HFFc6 (cell line): Measurements from ENCODE around the gene MTCL1. TPM values are rescaled to one million over a fixed set of nuclear protein-coding genes. Genes with fewer than 3 reads are reported as not detected.

Source experiments
- DNase-seq: peaks from one replicate; pipeline ENCODE4 v3.0.0-alpha.2; 2018
- H3K27ac Mint-ChIP-seq: 2 replicates; pipeline ENCODE4 v1.8.0; 2020; ENCODE audit warnings: mild to moderate bottlenecking, mixed read lengths
- H3K27me3 Mint-ChIP-seq: 2 replicates; pipeline ENCODE4 v1.8.0; 2021; ENCODE audit warnings: mild to moderate bottlenecking, moderate library complexity, mixed read lengths; ENCODE audit not compliant: insufficient read depth
- H3K36me3 Mint-ChIP-seq: 2 replicates; pipeline ENCODE4 v1.8.0; 2021; ENCODE audit warnings: low read depth, mixed read lengths
- H3K4me1 Mint-ChIP-seq: 2 replicates; pipeline ENCODE4 v1.8.0; 2020; ENCODE audit warnings: low read depth, mixed read lengths
- H3K4me3 Mint-ChIP-seq: 2 replicates; pipeline ENCODE4 v1.8.0; 2020; ENCODE audit warnings: mild to moderate bottlenecking, moderate library complexity, mixed read lengths
- H3K9me3 Mint-ChIP-seq: 2 replicates; pipeline ENCODE4 v1.8.0; 2020; ENCODE audit warnings: mild to moderate bottlenecking, mixed read lengths
- total RNA-seq, 6 experiments: library from RNA; stranded (reverse); fragmentation: NEBNext Ultra II Directional; extraction: Animal tissue kit (Norgen Biotek cat#: 25700); gene quantifications; 2 replicates in 1 of 6; 3 replicates in 5 of 6; pipeline ENCODE4 v1.2.3, GENCODE V29; 2021
- TF ChIP-seq, protein P1 (sequence below): fragments of 200-600 bp; sonication (generic); IDR thresholded peaks from 2 replicates; pipeline ENCODE4 v1.5.0; 2021; ENCODE audit warnings: antibody characterized with exemption, mild to moderate bottlenecking

The MTCL1 gene
- total RNA-seq, 6 experiments from 2014 or later, result 47.2 to 59.7 (median 55.3) TPM

DNA sequence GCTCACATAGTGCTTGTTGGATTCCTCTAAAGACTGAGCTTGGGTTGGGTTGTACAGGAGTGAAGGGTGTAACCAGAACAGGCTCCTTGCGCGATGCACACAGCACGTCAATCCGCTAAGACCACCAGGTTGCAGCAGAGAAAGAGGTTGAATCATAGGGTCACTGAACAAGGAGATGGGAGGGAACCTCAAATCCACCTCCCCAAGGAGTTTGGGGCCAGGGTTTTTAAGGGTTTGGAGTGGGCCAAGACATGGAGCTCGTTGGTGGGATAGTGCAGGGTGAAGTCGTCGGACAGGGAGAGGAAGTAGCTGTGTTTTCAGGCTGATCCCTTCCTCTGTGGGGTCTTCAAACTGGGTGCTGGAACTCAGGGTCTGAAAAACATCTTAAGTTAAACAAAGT lies 20.8 kb upstream of the MTCL1 start:
- Mint-ChIP-seq H3K4me3 (no peak overlapping the region), H3K27ac (no peak overlapping the region), H3K36me3 (no peaks in the 10 kb centered on the region), H3K4me1 (peaks cover 14% of the 10 kb centered on the region), H3K27me3 (peaks cover 1% of the 10 kb centered on the region), H3K9me3 (no peaks in the 10 kb centered on the region)
- DNase-seq, result no peak
- TF ChIP-seq, protein P1, sequence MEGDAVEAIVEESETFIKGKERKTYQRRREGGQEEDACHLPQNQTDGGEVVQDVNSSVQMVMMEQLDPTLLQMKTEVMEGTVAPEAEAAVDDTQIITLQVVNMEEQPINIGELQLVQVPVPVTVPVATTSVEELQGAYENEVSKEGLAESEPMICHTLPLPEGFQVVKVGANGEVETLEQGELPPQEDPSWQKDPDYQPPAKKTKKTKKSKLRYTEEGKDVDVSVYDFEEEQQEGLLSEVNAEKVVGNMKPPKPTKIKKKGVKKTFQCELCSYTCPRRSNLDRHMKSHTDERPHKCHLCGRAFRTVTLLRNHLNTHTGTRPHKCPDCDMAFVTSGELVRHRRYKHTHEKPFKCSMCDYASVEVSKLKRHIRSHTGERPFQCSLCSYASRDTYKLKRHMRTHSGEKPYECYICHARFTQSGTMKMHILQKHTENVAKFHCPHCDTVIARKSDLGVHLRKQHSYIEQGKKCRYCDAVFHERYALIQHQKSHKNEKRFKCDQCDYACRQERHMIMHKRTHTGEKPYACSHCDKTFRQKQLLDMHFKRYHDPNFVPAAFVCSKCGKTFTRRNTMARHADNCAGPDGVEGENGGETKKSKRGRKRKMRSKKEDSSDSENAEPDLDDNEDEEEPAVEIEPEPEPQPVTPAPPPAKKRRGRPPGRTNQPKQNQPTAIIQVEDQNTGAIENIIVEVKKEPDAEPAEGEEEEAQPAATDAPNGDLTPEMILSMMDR, result no peak

DNA sequence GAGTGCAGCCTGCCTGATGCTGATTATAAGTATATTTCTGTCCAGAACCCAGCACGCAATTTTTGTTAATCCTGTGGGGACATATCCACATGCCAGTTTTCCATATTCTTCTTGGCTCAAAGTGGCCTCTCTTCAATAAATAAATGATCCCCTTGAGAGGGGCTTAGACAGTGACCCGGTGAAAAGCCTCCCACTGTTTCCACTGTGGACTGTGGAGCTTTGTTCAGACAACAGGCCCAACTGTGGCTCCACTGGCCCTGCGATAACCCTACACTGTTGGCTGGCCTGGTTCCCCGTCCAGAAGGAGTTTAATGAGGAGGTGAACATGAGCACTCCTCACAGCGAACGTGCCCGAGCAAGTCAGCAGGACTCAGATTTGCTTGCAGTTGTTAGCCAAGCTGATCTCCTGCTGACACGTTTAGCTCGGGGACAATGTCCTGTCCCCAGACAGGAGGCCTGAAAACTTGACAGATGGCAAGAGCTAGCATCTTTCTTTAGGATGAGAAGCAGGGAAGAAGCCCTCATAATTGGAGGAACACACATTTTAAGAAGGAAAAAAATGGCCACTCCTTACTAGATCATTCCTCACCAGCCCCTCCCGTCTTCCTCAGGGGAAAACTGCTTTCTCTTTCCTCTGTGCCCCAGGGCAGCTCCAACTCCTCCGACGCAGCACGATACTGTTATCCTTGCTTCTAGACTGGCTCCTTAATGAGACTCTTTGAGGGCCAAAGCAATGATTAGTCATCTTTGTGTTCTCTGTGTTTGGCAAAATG lies 20.0 kb upstream of the MTCL1 start:
- no peak overlapping the region for H3K4me3 Mint-ChIP-seq
- H3K4me1 Mint-ChIP-seq, result peaks cover 14% of the 10 kb centered on the region
- H3K36me3 Mint-ChIP-seq, result no peaks in the 10 kb centered on the region
- H3K27me3 Mint-ChIP-seq, result peaks cover 1% of the 10 kb centered on the region
- peak overlapping the region; percentile 44; the same call in 1 of the 2 replicates for H3K27ac Mint-ChIP-seq
- DNase-seq, result no peak
- TF ChIP-seq, protein P1, result no peak
- no peaks in the 10 kb centered on the region for H3K9me3 Mint-ChIP-seq

DNA sequence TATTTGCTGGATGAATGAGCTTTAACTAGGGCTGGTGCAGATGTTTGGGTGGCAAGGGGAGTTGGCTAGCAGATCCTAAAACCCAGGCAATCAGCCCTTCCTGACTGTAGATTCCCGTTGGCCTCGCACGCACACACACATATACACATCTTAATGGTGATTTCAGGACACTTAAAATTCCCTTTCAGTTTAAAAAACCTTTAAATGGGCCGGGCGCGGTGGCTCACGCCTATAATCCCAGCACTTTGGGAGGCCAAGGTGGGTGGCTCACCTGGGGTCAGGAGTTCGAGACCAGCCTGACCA lies 19.5 kb upstream of the MTCL1 start:
- Mint-ChIP-seq H3K27me3 (peaks cover 1% of the 10 kb centered on the region), H3K27ac (no peak overlapping the region), H3K4me1 (peaks cover 14% of the 10 kb centered on the region), H3K9me3 (no peaks in the 10 kb centered on the region), H3K36me3 (no peaks in the 10 kb centered on the region), H3K4me3 (no peak overlapping the region)
- TF ChIP-seq, protein P1, result no peak
- no peak for DNase-seq

DNA sequence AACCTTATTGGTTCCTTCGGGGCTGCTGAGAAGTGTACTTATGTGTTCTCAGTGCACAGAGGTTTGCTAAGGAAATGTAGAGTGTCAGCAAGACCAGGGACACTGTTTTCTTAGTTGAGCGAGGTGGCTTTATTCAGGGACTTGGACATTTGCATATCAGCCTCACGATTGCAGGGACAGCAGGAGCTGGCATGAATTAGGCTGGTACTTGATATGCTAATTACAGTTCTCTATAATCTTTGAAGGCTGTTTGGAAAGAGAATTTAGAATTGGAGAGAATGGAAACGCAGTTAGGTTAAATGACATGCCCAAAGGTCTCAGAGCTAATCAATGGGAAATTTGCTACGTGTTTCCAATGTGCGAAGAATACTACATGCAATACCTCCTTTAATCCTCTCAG lies 18.7 kb upstream of the MTCL1 start:
- DNase-seq, result no peak
- H3K27ac Mint-ChIP-seq, result no peak overlapping the region
- no peak overlapping the region for H3K4me3 Mint-ChIP-seq
- peaks cover 6% of the 10 kb centered on the region for H3K27me3 Mint-ChIP-seq
- no peaks in the 10 kb centered on the region for H3K9me3 Mint-ChIP-seq
- H3K36me3 Mint-ChIP-seq, result no peaks in the 10 kb centered on the region
- peaks cover 9% of the 10 kb centered on the region for H3K4me1 Mint-ChIP-seq
- TF ChIP-seq, protein P1, result no peak

DNA sequence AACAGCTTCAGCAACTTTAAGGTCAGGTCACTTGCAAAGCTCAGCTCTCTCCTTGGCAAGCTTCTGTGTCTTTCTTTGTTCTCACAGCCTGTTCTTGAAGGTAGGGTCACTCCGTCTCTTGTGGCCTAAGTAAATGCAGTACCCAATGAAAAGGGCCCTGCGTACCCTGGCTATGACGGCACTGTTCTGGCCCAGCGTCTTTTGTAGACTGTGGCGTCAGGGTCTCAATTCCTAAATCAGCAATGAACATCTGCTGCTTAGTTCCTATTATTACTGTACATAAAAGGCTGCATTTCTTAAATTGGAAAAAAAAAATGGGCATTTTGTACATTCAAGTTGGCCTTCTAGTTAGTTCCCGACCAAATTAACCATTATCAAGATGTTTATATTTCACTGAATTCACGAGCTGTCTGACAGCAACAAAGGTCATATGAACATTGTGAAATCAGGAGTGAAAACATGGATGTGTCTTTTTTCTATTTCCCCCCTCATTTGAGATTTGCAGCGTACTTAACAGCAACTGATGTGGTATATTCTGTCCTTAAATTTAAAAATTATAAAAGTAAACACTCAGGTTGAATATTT lies 17.0 kb upstream of the MTCL1 start:
- Mint-ChIP-seq H3K4me3 (no peak overlapping the region), H3K36me3 (no peaks in the 10 kb centered on the region), H3K27me3 (peaks cover 4% of the 10 kb centered on the region; the same call in 1 of the 2 replicates), H3K27ac (no peak overlapping the region), H3K4me1 (peaks cover 9% of the 10 kb centered on the region), H3K9me3 (no peaks in the 10 kb centered on the region)
- TF ChIP-seq, protein P1, result no peak
- DNase-seq, result no peak
